A549 treated with DMSO at 1 μM for 4 hours (cell line): ENCODE results near the gene VPS37D. TPM values are rescaled to one million over a fixed set of nuclear protein-coding genes. Genes with fewer than 3 reads are reported as not detected.

ENCODE experiments used
- total RNA-seq: library from RNA; stranded (reverse); fragments of 200-300 nt; extraction: Qiagen RNA extraction; gene quantifications from 5 replicates; pipeline ENCODE4 v1.2.3, GENCODE V29; 2022; ENCODE audit warnings: low read depth

Gene VPS37D
- total RNA-seq: 3.1 to 5.5 TPM (median 4.4 TPM) in 5 replicates

GRCh38 chr7:73667344-73668102, at the start of gene VPS37D:
VPS37D (plus strand) TSS chr7:73667831; CDS start chr7:73667959, 128 bp downstream.

GRCh38 chr7:73623798-73624668, 43.6 kb upstream of the VPS37D start, which contains the start of gene MLXIPL:
MLXIPL (minus strand) TSS chr7:73624522; CDS start chr7:73624492, 30 bp downstream.

GRCh38 chr7:73683056-73683787, 15.6 kb downstream of the VPS37D start, which contains the start of the genes BUD23 and DNAJC30:
BUD23 (plus strand) TSS chr7:73683597; CDS start chr7:73683626, 29 bp downstream.
DNAJC30 (minus strand) TSS chr7:73683453; CDS start chr7:73683423, 30 bp downstream.

GRCh38 chr7:73718905-73719805, 51.5 kb downstream of the VPS37D start, which contains the start of gene STX1A:
STX1A (minus strand) TSS chr7:73719669; CDS start chr7:73719631, 38 bp downstream.

Other genes with a start within 250 kb of the VPS37D start
- 1.1 to 2.1 TPM (median 1.8 TPM) in 5 replicates for gene FZD9, start 234.1 kb upstream of the VPS37D start, total RNA-seq
- gene BAZ1B, start 145.5 kb upstream of the VPS37D start, total RNA-seq: 56.6 to 71.3 TPM (median 66.3 TPM) in 5 replicates
- gene BCL7B, start 110.1 kb upstream of the VPS37D start, total RNA-seq: 67.1 to 80.2 TPM (median 70.2 TPM) in 5 replicates
- 51.8 to 55.5 TPM (median 54.3 TPM) in 5 replicates for gene TBL2, start 89.3 kb upstream of the VPS37D start, total RNA-seq
- 0.25 to 1.4 TPM (median 1.0 TPM) in 5 replicates for gene MLXIPL, start 43.3 kb upstream of the VPS37D start, total RNA-seq
- gene DNAJC30, start 15.6 kb downstream of the VPS37D start, total RNA-seq: 7.8 to 10.4 TPM (median 9.6 TPM) in 5 replicates
- 126 to 177 TPM (median 135 TPM) in 5 replicates for gene BUD23, start 15.8 kb downstream of the VPS37D start, total RNA-seq
- gene STX1A, start 51.8 kb downstream of the VPS37D start, total RNA-seq: 60.0 to 84.0 TPM (median 75.3 TPM) in 5 replicates
- gene ABHD11, start 71.0 kb downstream of the VPS37D start, total RNA-seq: 21.0 to 28.1 TPM (median 22.8 TPM) in 5 replicates
- 1.6 to 3.7 TPM (median 2.8 TPM) in 5 replicates for gene CLDN3, start 102.4 kb downstream of the VPS37D start, total RNA-seq
- 4.4 to 6.6 TPM (median 5.7 TPM) in 5 replicates for gene CLDN4, start 163.2 kb downstream of the VPS37D start, total RNA-seq
- gene METTL27, start 174.7 kb downstream of the VPS37D start, total RNA-seq: 9.0 to 12.3 TPM (median 10.8 TPM) in 5 replicates
- 0.19 to 0.23 TPM in 2 of 5 replicates, not detected in the others for gene TMEM270, start 193.3 kb downstream of the VPS37D start, total RNA-seq